Measurements from ENCODE around the gene NDUFA1. TPM values are rescaled to one million over a fixed set of nuclear protein-coding genes. Genes with fewer than 3 reads are reported as not detected.

Gene NDUFA1
- total and polyA plus RNA-seq, 9 of the 15 experiments (the other 6 are each of a cell fraction or from before 2014, with no cell fraction given), result 162 to 1,285 (median 383) TPM

- TF ChIP-seq THRB (CRISPR knock-in tag; conservative IDR thresholded peaks at IDR 0.05) (no peak), NFXL1 (CRISPR knock-in tag; IDR thresholded peaks at IDR 0.05) (no peak), HNRNPUL1 (IDR thresholded peaks at IDR 0.05; ENCODE audit: low read length) (no peak), DLX4 (CRISPR knock-in tag; IDR thresholded peaks at IDR 0.05) (no peak), ETS1 (conservative IDR thresholded peaks at IDR 0.05; ENCODE audit: control insufficient read depth, low read depth, low read length) (peak; percentile 57; the same call in 1 of the 2 replicates), RBM14 (IDR thresholded peaks at IDR 0.05; ENCODE audit: borderline replicate concordance, insufficient read depth, low read depth, low read length) (no peak), ZNF324 (CRISPR knock-in tag; IDR thresholded peaks at IDR 0.05) (no peak), BCLAF1 (IDR thresholded peaks at IDR 0.05; ENCODE audit: borderline replicate concordance in 1 of 2, control insufficient read depth in 1 of 2, low read depth in 2 of 2, low read length in 1 of 2) (no peak), C11orf30 (IDR thresholded peaks at IDR 0.05; ENCODE audit: low read depth) (peak; percentile 41), ZC3H8 (IDR thresholded peaks at IDR 0.05) (no peak), NR1H2 (CRISPR knock-in tag; IDR thresholded peaks at IDR 0.05) (no peak), TAF9B (IDR thresholded peaks at IDR 0.05; ENCODE audit: partially characterized antibody) (peak; percentile 48), CREB5 (CRISPR knock-in tag; IDR thresholded peaks at IDR 0.05) (no peak), SIN3A (IDR thresholded peaks at IDR 0.05; ENCODE audit: borderline replicate concordance in 2 of 2, control insufficient read depth in 1 of 2, low read depth in 2 of 2, low read length in 2 of 2) (peak; percentile 38 to 74; a peak in 2 of 4 replicates), E2F1 (CRISPR knock-in tag; IDR thresholded peaks at IDR 0.05) (peak; percentile 92), ATF1 (CRISPR knock-in tag; IDR thresholded peaks at IDR 0.05) (no peak), ATF1 (tag; IDR thresholded peaks at IDR 0.05) (peak; percentile 91)
These were observed 19.0 kb upstream of the NDUFA1 start, which contains the start of gene UPF3B (continued) for GRCh38 chrX:119852382-119853353.

Data from K562 (cell line).